ENCODE results near the gene ANTXR2. TPM values are rescaled to one million over a fixed set of nuclear protein-coding genes. Genes with fewer than 3 reads are reported as not detected.

Gene ANTXR2
- total and polyA plus RNA-seq, 2 of the 8 experiments (the other 6 are each of a cell fraction or from before 2014, with no cell fraction given) = 1.1 to 7.5 TPM

DNA sequence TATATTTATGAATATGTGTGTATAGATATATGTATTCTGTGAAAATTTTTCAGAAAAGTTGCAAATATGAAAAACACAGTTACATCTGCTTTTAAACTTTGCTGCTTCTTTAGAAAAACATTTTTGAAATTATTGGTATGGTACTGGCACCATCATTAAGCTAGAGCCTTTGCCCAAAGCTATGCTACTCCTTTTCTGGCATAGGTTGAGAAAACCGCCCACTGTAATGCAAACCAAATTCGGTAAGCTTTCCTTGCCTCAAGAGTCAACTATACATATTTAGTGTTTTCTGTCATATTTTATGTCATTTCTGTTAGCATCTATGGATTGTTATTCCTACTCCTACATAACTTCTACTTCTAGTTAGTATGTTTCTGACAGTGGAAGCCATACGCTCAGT, 50.7 kb downstream of the ANTXR2 start:
- Histone ChIP-seq H3K27ac (ENCODE audit: low read depth, low read length) (no peak overlapping the region), H3K4me3 (ENCODE audit: extremely low read depth in 1 of 4, insufficient read depth in 2 of 4, low read depth in 3 of 4, low read length in 4 of 4) (no peak overlapping the region), H3K18ac (ENCODE audit: extremely low read depth, low read length) (no peak overlapping the region), H3K23ac (ENCODE audit: insufficient read length) (no peak overlapping the region), H2BK15ac (ENCODE audit: low read length) (no peak overlapping the region), H3K79me2 (ENCODE audit: control insufficient read depth in 1 of 2, insufficient read depth in 2 of 2, low read length in 2 of 2) (no peaks in the 10 kb centered on the region), H3K79me1 (ENCODE audit: low read depth, low read length) (no peaks in the 10 kb centered on the region), H2BK12ac (ENCODE audit: low read depth, low read length) (no peak overlapping the region), H4K91ac (replicated peaks; ENCODE audit: insufficient read length, low read length) (no peak overlapping the region), H3K9ac (replicated peaks in 1 of 4; ENCODE audit: extremely low read depth in 1 of 4, low read depth in 3 of 4, low read length in 3 of 4) (no peak overlapping the region), H3K4me1 (replicated peaks in 1 of 4; ENCODE audit: control insufficient read depth in 3 of 4, insufficient read depth in 4 of 4, low read length in 3 of 4) (no peaks in the 10 kb centered on the region; a peak in 1 of 7 replicates), H3K23me2 (ENCODE audit: low read depth, low read length) (no peaks in the 10 kb centered on the region), H3K27me3 (replicated peaks in 1 of 4; ENCODE audit: control insufficient read depth in 3 of 4, extremely low read depth in 1 of 4, insufficient read depth in 3 of 4, low read length in 3 of 4) (no peaks in the 10 kb centered on the region), H4K8ac (ENCODE audit: extremely low read depth, insufficient read depth, low read length) (no peak overlapping the region), H2AFZ (ENCODE audit: low read length) (no peak overlapping the region), H4K20me1 (replicated peaks in 1 of 2; ENCODE audit: control insufficient read depth in 1 of 2, insufficient read depth in 2 of 2, low read length in 2 of 2) (no peaks in the 10 kb centered on the region), H4K5ac (ENCODE audit: insufficient read length, low read depth, low read length) (no peak overlapping the region), H2AK5ac (ENCODE audit: low read depth, low read length) (no peak overlapping the region), H3K9me3 (ENCODE audit: insufficient read depth in 2 of 2, low read depth in 1 of 2, low read length in 1 of 2) (no peaks in the 10 kb centered on the region), H3K14ac (ENCODE audit: insufficient read length) (no peak overlapping the region), H3K4me2 (ENCODE audit: insufficient read depth in 1 of 2, low read depth in 2 of 2, low read length in 2 of 2) (no peak overlapping the region), H3K4ac (replicated peaks; ENCODE audit: insufficient read length, low read depth, low read length) (no peak overlapping the region), H2BK120ac (replicated peaks; ENCODE audit: low read depth, low read length) (no peak overlapping the region), H2BK5ac (ENCODE audit: low read depth, low read length) (no peak overlapping the region), H2BK20ac (ENCODE audit: low read length) (no peak overlapping the region), H3K56ac (replicated peaks; ENCODE audit: insufficient read length, low read depth, low read length) (no peak overlapping the region), H3K36me3 (ENCODE audit: control insufficient read depth in 2 of 4, insufficient read depth in 4 of 4, low read length in 3 of 4) (no peaks in the 10 kb centered on the region)
- no peak for FAIRE-seq
- TF ChIP-seq, protein P1, sequence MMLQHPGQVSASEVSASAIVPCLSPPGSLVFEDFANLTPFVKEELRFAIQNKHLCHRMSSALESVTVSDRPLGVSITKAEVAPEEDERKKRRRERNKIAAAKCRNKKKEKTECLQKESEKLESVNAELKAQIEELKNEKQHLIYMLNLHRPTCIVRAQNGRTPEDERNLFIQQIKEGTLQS (IDR thresholded peaks at IDR 0.05; ENCODE audit: insufficient read depth, low read depth, low read length) = no peak
- TF ChIP-seq TEAD4 (IDR thresholded peaks at IDR 0.05; ENCODE audit: low read depth, low read length) (no peak), NRF1 (IDR thresholded peaks at IDR 0.05; ENCODE audit: low read depth, low read length) (no peak), ASH2L (IDR thresholded peaks at IDR 0.05; ENCODE audit: low read length) (no peak), BACH1 (IDR thresholded peaks at IDR 0.05; ENCODE audit: low read length) (no peak), BRCA1 (IDR thresholded peaks at IDR 0.05; ENCODE audit: low read depth, low read length) (no peak), KDM4A (IDR thresholded peaks at IDR 0.05; ENCODE audit: low read depth, low read length, severe bottlenecking) (no peak), POLR2A (IDR thresholded peaks at IDR 0.05; ENCODE audit: control extremely low read depth in 1 of 2, low read depth in 2 of 2, low read length in 2 of 2) (no peak), KDM5A (IDR thresholded peaks at IDR 0.05; ENCODE audit: low read length) (no peak), FOSL1 (IDR thresholded peaks at IDR 0.05; ENCODE audit: insufficient read depth, low read depth, low read length) (no peak), RNF2 (IDR thresholded peaks at IDR 0.05; ENCODE audit: borderline replicate concordance, low read depth, low read length, missing control alignments, poor library complexity, severe bottlenecking) (no peak), POLR2AphosphoS5 (IDR thresholded peaks at IDR 0.05; ENCODE audit: low read depth, low read length) (no peak), JUN (IDR thresholded peaks at IDR 0.05; ENCODE audit: low read depth, low read length) (no peak)
- WGBS, 2 experiments (ENCODE audit: extremely low coverage in 1 of 2, insufficient coverage in 1 of 2, insufficient read length in 1 of 2, insufficient replicate concordance in 2 of 2, low coverage in 1 of 2, low lambda C conversion rate in 2 of 2, missing lambda C conversion rate in 1 of 2) = 89% methylated on average over 3 of the region's 3 CpGs; no CpG with 5 or more reads in 1 of the 2 experiments
- ChIA-PET CTCF (ENCODE audit: partially characterized antibody) (no interaction called here), POLR2A (ENCODE audit: partially characterized antibody) (interaction anchor here (0.6 kb wide), 1 partner anchor 861 kb away, joined by 3 read pairs; no protein-coding TSS in a partner anchor)
- DNase-seq (ENCODE audit: low read depth in 1 of 2, low spot score in 2 of 2) = no peak

Data from H1 (cell line).